ENCODE measurements around the gene EP400. TPM values are rescaled to one million over a fixed set of nuclear protein-coding genes. Genes with fewer than 3 reads are reported as not detected.

The EP400 gene
- total RNA-seq, 4 donors from 2014 or later, result 10.1 to 23.0 (median 20.9) TPM

- no peak overlapping the region for H3K27ac ChIP-seq
- DNase-seq, result no peak
- no peaks in the 10 kb centered on the region for H3K9me3 ChIP-seq
- no peak for TF ChIP-seq CTCF (IDR thresholded peaks at IDR 0.05)
- no peak for TF ChIP-seq POLR2A (IDR thresholded peaks at IDR 0.05)
- peaks cover 5 to 97% (median 15%) of the 10 kb centered on the region in 3 donors for H3K36me3 ChIP-seq
- no peak overlapping the region for H3K4me3 ChIP-seq
- H3K4me1 ChIP-seq, result no peaks in the 10 kb centered on the region
- no peaks in the 10 kb centered on the region for H3K27me3 ChIP-seq
- 85 to 97% methylated on average over 8 to 9 of the region's 9 CpGs for WGBS, 2 donors
- intact Hi-C loops (cut with DNase I), result no loop called here
Observed at GRCh38 chr12:132115500-132115899, 165.8 kb downstream of the EP400 start.

- TF ChIP-seq POLR2A (IDR thresholded peaks at IDR 0.05) (no peak), CTCF (IDR thresholded peaks at IDR 0.05) (no peak)
- Histone ChIP-seq H3K9me3 (no peaks in the 10 kb centered on the region), H3K27ac (no peak overlapping the region), H3K27me3 (no peaks in the 10 kb centered on the region), H3K4me1 (no peaks in the 10 kb centered on the region), H3K36me3 (peaks cover 5 to 97% (median 6%) of the 10 kb centered on the region in 3 donors), H3K4me3 (no peak overlapping the region)
- 93 to 95% methylated on average over 12 to 22 of the region's 58 CpGs for WGBS, 2 donors
- DNase-seq, result no peak
- intact Hi-C loops (cut with DNase I), result no loop called here
Observed at GRCh38 chr12:132116709-132117557, 167.2 kb downstream of the EP400 start.

- no peak for DNase-seq
- WGBS, 2 donors, result 80 to 100% methylated on average over 2 of the region's 10 CpGs
- Histone ChIP-seq H3K36me3 (peaks cover 5 to 97% (median 6%) of the 10 kb centered on the region in 3 donors), H3K27me3 (no peaks in the 10 kb centered on the region), H3K27ac (no peak overlapping the region), H3K4me3 (no peak overlapping the region), H3K4me1 (no peaks in the 10 kb centered on the region), H3K9me3 (no peaks in the 10 kb centered on the region)
- TF ChIP-seq POLR2A (IDR thresholded peaks at IDR 0.05), result no peak
- no peak for TF ChIP-seq CTCF (IDR thresholded peaks at IDR 0.05)
- intact Hi-C loops (cut with DNase I), result no loop called here
Observed at GRCh38 chr12:132117558-132117875, 167.8 kb downstream of the EP400 start.

GRCh38 chr12:132118876-132119275 is 169.1 kb downstream of the EP400 start:
- H3K9me3 ChIP-seq, result no peaks in the 10 kb centered on the region
- 91% methylated on average over 10 of the region's 22 CpGs; no CpG with 5 or more reads in 1 of the 2 donors for WGBS, 2 donors
- H3K4me3 ChIP-seq, result no peak overlapping the region
- TF ChIP-seq POLR2A (IDR thresholded peaks at IDR 0.05) (no peak), CTCF (IDR thresholded peaks at IDR 0.05) (no peak)
- intact Hi-C loops (cut with DNase I), result no loop called here
- no peak overlapping the region for H3K27ac ChIP-seq
- no peaks in the 10 kb centered on the region for H3K4me1 ChIP-seq
- H3K27me3 ChIP-seq, result no peaks in the 10 kb centered on the region
- H3K36me3 ChIP-seq, result peaks cover 0 to 95% (median 6%) of the 10 kb centered on the region in 3 donors
- DNase-seq, result no peak

GRCh38 chr12:132121283-132121682 is 171.5 kb downstream of the EP400 start:
- WGBS, 2 donors, result 90% methylated on average over 14 of the region's 14 CpGs
- no peak overlapping the region for H3K27ac ChIP-seq
- H3K9me3 ChIP-seq, result no peaks in the 10 kb centered on the region
- H3K27me3 ChIP-seq, result no peaks in the 10 kb centered on the region
- intact Hi-C loops (cut with DNase I), result no loop called here
- TF ChIP-seq CTCF (IDR thresholded peaks at IDR 0.05) (no peak), POLR2A (IDR thresholded peaks at IDR 0.05) (no peak)
- peaks cover 0 to 95% (median 8%) of the 10 kb centered on the region in 3 donors for H3K36me3 ChIP-seq
- DNase-seq, result no peak
- H3K4me3 ChIP-seq, result no peak overlapping the region
- H3K4me1 ChIP-seq, result no peaks in the 10 kb centered on the region
